ENCODE measurements around the gene E2F6.

DNA sequence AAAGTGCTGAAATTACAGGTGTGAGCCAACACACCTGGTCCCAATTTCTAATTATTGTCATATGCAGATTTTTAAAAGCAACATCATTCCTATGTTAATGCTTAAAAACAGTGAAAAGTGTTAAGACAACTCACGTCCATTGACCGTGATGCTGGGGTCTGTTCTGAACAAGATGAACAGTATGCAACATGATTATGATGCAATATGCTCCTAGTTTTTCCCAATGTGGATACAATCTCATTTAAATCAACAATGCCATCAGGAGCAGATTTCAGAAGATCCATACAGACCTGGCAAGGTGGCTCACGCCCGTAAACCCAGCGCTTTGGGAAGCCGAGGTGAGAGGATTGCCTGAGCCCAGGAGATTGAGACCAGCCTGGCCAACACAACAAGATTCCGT is 31.5 kb downstream of the E2F6 start:
- TF ChIP-seq, protein P1, sequence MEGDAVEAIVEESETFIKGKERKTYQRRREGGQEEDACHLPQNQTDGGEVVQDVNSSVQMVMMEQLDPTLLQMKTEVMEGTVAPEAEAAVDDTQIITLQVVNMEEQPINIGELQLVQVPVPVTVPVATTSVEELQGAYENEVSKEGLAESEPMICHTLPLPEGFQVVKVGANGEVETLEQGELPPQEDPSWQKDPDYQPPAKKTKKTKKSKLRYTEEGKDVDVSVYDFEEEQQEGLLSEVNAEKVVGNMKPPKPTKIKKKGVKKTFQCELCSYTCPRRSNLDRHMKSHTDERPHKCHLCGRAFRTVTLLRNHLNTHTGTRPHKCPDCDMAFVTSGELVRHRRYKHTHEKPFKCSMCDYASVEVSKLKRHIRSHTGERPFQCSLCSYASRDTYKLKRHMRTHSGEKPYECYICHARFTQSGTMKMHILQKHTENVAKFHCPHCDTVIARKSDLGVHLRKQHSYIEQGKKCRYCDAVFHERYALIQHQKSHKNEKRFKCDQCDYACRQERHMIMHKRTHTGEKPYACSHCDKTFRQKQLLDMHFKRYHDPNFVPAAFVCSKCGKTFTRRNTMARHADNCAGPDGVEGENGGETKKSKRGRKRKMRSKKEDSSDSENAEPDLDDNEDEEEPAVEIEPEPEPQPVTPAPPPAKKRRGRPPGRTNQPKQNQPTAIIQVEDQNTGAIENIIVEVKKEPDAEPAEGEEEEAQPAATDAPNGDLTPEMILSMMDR (IDR thresholded peaks at IDR 0.05), result no peak
- no peak for TF ChIP-seq POLR2A (IDR thresholded peaks at IDR 0.05)

Measured in lower leg skin (tissue), 3 donors.